K562 (cell line): ENCODE data around the gene S100P. TPM values are rescaled to one million over a fixed set of nuclear protein-coding genes. Genes with fewer than 3 reads are reported as not detected.

ENCODE experiments used
- BHLHE40 ChIP-seq: IDR thresholded peaks from 2 replicates; pipeline ENCODE4 v1.6.1; 2011; ENCODE audit warnings: low read length, improper control_type of control experiment
- CTCF ChIP-seq, 3 experiments: IDR thresholded peaks in 2 of 3; conservative IDR thresholded peaks in 1 of 3; 2 replicates each; pipeline ENCODE4 v1.5.1; 2011 to 2012; ENCODE audit warnings: low read length in 3 of 3, mild to moderate bottlenecking in 3 of 3, control low read depth in 2 of 3, improper control_type of control experiment in 1 of 3, inconsistent platforms in 1 of 3, low read depth in 1 of 3, mixed read lengths in 1 of 3, moderate library complexity in 1 of 3; ENCODE audit not compliant: insufficient read depth in 2 of 3
- E2F3 ChIP-seq: fragments of 250-450 bp; sonication (Bioruptor Pico); IDR thresholded peaks from 2 replicates; pipeline ENCODE4 v1.4.0; 2020; ENCODE audit warnings: mild to moderate bottlenecking
- GMEB1 ChIP-seq: fragments of 250-450 bp; sonication (Bioruptor Pico); IDR thresholded peaks from 2 replicates; pipeline ENCODE4 v1.4.0; 2020; ENCODE audit warnings: mild to moderate bottlenecking
- HDAC2 ChIP-seq: fragments of 450-650 bp; IDR thresholded peaks from 2 replicates; pipeline ENCODE4 v1.6.1; 2016; ENCODE audit warnings: mild to moderate bottlenecking
- LEF1 ChIP-seq: fragments of 450-650 bp; IDR thresholded peaks from 2 replicates; pipeline ENCODE4 v1.6.1; 2016; ENCODE audit warnings: mild to moderate bottlenecking
- NCOA6 ChIP-seq: fragments of 450-650 bp; IDR thresholded peaks from 2 replicates; pipeline ENCODE4 v1.6.1; 2017; ENCODE audit warnings: mild to moderate bottlenecking
- NR1H2 ChIP-seq: sonication (generic); formaldehyde crosslinking; IDR thresholded peaks from 2 replicates; pipeline ENCODE4 v1.4.0; 2020; ENCODE audit warnings: mild to moderate bottlenecking, missing genetic modification reagents
- NR2C2 ChIP-seq, 2 experiments: fragments of 200-800 bp in 1 of 2; sonication (Bioruptor generic) in 1 of 2; sonication (generic) in 1 of 2; formaldehyde crosslinking in 1 of 2; IDR thresholded peaks; 2 replicates each; pipeline versions ENCODE4 v1.6.1 to v1.8.0; 2016 to 2022; ENCODE audit warnings: mild to moderate bottlenecking in 1 of 2, missing compliant biosample characterization in 1 of 2, missing genetic modification characterization in 1 of 2, missing genetic modification reagents in 1 of 2
- PHTF2 ChIP-seq: fragments of 250-450 bp; sonication (Bioruptor Pico); IDR thresholded peaks from 2 replicates; pipeline ENCODE4 v1.5.0; 2021; ENCODE audit warnings: mild to moderate bottlenecking
- PTBP1 ChIP-seq: fragments of 200-400 bp; formaldehyde crosslinking; IDR thresholded peaks from 2 replicates; pipeline ENCODE4 v1.6.1; 2017; ENCODE audit warnings: low read depth, low read length
- PYGO2 ChIP-seq: fragments of 450-650 bp; IDR thresholded peaks from 2 replicates; pipeline ENCODE4 v1.6.1; 2016; ENCODE audit warnings: mild to moderate bottlenecking, missing genetic modification characterization, moderate library complexity, missing compliant biosample characterization
- RFX7 ChIP-seq: fragments of 250-450 bp; sonication (Bioruptor Pico); IDR thresholded peaks from 2 replicates; pipeline ENCODE4 v1.5.1; 2021; ENCODE audit warnings: mild to moderate bottlenecking
- SMAD4 ChIP-seq: fragments of 250-450 bp; sonication (Bioruptor Pico); conservative IDR thresholded peaks from 2 replicates; pipeline ENCODE4 v1.8.0; 2021; ENCODE audit warnings: inconsistent platforms, mild to moderate bottlenecking, moderate library complexity
- SP1 ChIP-seq: sonication (generic); formaldehyde crosslinking; IDR thresholded peaks from 2 replicates; pipeline ENCODE4 v1.8.1; 2022; ENCODE audit warnings: mild to moderate bottlenecking, missing genetic modification reagents
- TAF7 ChIP-seq: fragments of 450-650 bp; IDR thresholded peaks from 2 replicates; pipeline ENCODE4 v1.6.1; 2016; ENCODE audit warnings: missing genetic modification characterization, missing compliant biosample characterization
- ZBTB26 ChIP-seq: fragments of 450-650 bp; formaldehyde crosslinking; IDR thresholded peaks from 2 replicates; pipeline ENCODE4 v1.4.0; 2022; ENCODE audit warnings: missing genetic modification characterization
- ZNF274 ChIP-seq: IDR thresholded peaks from 2 replicates; pipeline ENCODE4 v1.6.1; 2011; ENCODE audit warnings: low read depth, mild to moderate bottlenecking, low read length, moderate library complexity, borderline replicate concordance
- ZNF444 ChIP-seq: fragments of 250-450 bp; sonication (Bioruptor Pico); IDR thresholded peaks from 2 replicates; pipeline ENCODE4 v1.4.0; 2020; ENCODE audit warnings: mild to moderate bottlenecking, moderate library complexity
- ZNF586 ChIP-seq: fragments of 450-650 bp; formaldehyde crosslinking; conservative IDR thresholded peaks from 2 replicates; pipeline ENCODE4 v1.4.0; 2020; ENCODE audit warnings: mild to moderate bottlenecking, moderate library complexity
- ZNF699 ChIP-seq: fragments of 250-450 bp; sonication (Bioruptor Pico); IDR thresholded peaks from 2 replicates; pipeline ENCODE4 v1.8.0; 2021; ENCODE audit warnings: mild to moderate bottlenecking, moderate library complexity; ENCODE audit not compliant: insufficient replicate concordance
- ZNF707 ChIP-seq: fragments of 250-450 bp; sonication (Bioruptor Pico); conservative IDR thresholded peaks from 2 replicates; pipeline ENCODE4 v1.8.0; 2022; ENCODE audit warnings: inconsistent platforms, mild to moderate bottlenecking, moderate library complexity
- ZNF740 ChIP-seq, 3 experiments: fragments of 200-800 bp in 1 of 3; sonication (Bioruptor generic) in 1 of 3; sonication (generic) in 1 of 3; formaldehyde crosslinking in 1 of 3; IDR thresholded peaks; 2 replicates each; pipeline versions ENCODE4 v1.6.1 to v1.8.0; 2016 to 2022; ENCODE audit warnings: mild to moderate bottlenecking in 2 of 3, missing compliant biosample characterization in 2 of 3, missing genetic modification characterization in 2 of 3, missing genetic modification reagents in 1 of 3
- polyA plus RNA-seq, 8 experiments: library from polyadenylated mRNA; depleted of rRNA in 4 of 8; stranded (reverse) in 5 of 8; unstranded in 3 of 8; fragments of >200 nt; fragmentation: Nextera tagmentation in 2 of 8; fragmentation: Illumina TruSeq in 1 of 8; extraction: Ambion mirVana in 2 of 8; extraction: Trizol in 1 of 8; gene quantifications; 2 replicates each; pipeline versions ENCODE4 v1.2.1 to v1.2.3, GENCODE V29; 2011 to 2014; ENCODE audit warnings: inconsistent platforms in 1 of 8, missing spikeins in 1 of 8
- total RNA-seq, 7 experiments: library from RNA; depleted of rRNA in 6 of 7; stranded (reverse); fragments of >200 nt in 6 of 7; fragmentation: Illumina TruSeq in 2 of 7; extraction: Trizol in 2 of 7; gene quantifications; 2 replicates each; pipeline versions ENCODE4 v1.2.1 to v1.2.3, GENCODE V29; 2011 to 2021; ENCODE audit warnings: low replicate concordance in 1 of 7

The S100P gene
- total and polyA plus RNA-seq, 9 of the 15 experiments (the other 6 are each of a cell fraction or from before 2014, with no cell fraction given): 4.1 to 23.8 (median 7.5) TPM

GRCh38 chr4:6674500-6675149 lies 19.1 kb upstream of the S100P start (continued):
- no peak for TF ChIP-seq ZBTB26
- no peak for TF ChIP-seq SP1 (CRISPR knock-in tag)
- no peak for TF ChIP-seq RFX7 (CRISPR knock-in tag)
- TF ChIP-seq LEF1: peak; percentile 45; the same call in 1 of the 2 replicates
- TF ChIP-seq ZNF274: no peak
- no peak for TF ChIP-seq NR1H2 (CRISPR knock-in tag)
- 0 out of 2 replicates have a peak, but pooled peaks have one; percentile 41 for TF ChIP-seq ZNF740 (CRISPR knock-in tag; IDR thresholded peaks at IDR 0.05)
- TF ChIP-seq ZNF740 (tag; IDR thresholded peaks at IDR 0.05): no peak
- TF ChIP-seq PHTF2 (CRISPR knock-in tag): no peak
- no peak for TF ChIP-seq GMEB1 (CRISPR knock-in tag)
- TF ChIP-seq NR2C2 (CRISPR knock-in tag; IDR thresholded peaks at IDR 0.05): no peak
- TF ChIP-seq NR2C2 (tag; IDR thresholded peaks at IDR 0.05): no peak
- no peak for TF ChIP-seq ZNF444 (CRISPR knock-in tag)
- TF ChIP-seq HDAC2: 0 out of 2 replicates have a peak, but pooled peaks have one; percentile 42
- TF ChIP-seq TAF7: no peak
- no peak for TF ChIP-seq NCOA6
- 0 out of 2 replicates have a peak, but pooled peaks have one; percentile 9 for TF ChIP-seq SMAD4
- no peak for TF ChIP-seq PTBP1
- no peak for TF ChIP-seq BHLHE40
- TF ChIP-seq E2F3 (CRISPR knock-in tag): no peak
- no peak for TF ChIP-seq ZNF699 (CRISPR knock-in tag)
- TF ChIP-seq CTCF (IDR thresholded peaks at IDR 0.05 in 2 of 3, conservative IDR thresholded peaks at IDR 0.05 in 1 of 3; ENCODE audit: insufficient read depth in 2 of 3, low read depth in 1 of 3, low read length in 3 of 3): peak; percentile 60 to 65 (median 62)
- TF ChIP-seq ZNF586 (CRISPR knock-in tag): no peak
- TF ChIP-seq PYGO2 (tag): no peak
- TF ChIP-seq ZNF707 (CRISPR knock-in tag): no peak
